Thyroid gland (tissue), 4 donors: ENCODE data around the gene MAML1.

Experiments used
- CTCF ChIP-seq, 6 experiments: fragments of 200-600 bp in 3 of 6; fragments of 450-650 bp in 3 of 6; sonication (generic) in 3 of 6; IDR thresholded peaks; one replicate each; pipeline ENCODE4 v1.5.1; 2016 to 2019; ENCODE audit warnings: antibody characterized with exemption in 6 of 6, mild to moderate bottlenecking in 2 of 6, inconsistent platforms in 1 of 6, moderate library complexity in 1 of 6
- POLR2A ChIP-seq, 2 donors: fragments of 450-650 bp; IDR thresholded peaks; one replicate each; pipeline ENCODE4 v1.6.1; 2017; ENCODE audit warnings: antibody characterized with exemption in 2 of 2, mild to moderate bottlenecking in 2 of 2, moderate library complexity in 1 of 2

DNA sequence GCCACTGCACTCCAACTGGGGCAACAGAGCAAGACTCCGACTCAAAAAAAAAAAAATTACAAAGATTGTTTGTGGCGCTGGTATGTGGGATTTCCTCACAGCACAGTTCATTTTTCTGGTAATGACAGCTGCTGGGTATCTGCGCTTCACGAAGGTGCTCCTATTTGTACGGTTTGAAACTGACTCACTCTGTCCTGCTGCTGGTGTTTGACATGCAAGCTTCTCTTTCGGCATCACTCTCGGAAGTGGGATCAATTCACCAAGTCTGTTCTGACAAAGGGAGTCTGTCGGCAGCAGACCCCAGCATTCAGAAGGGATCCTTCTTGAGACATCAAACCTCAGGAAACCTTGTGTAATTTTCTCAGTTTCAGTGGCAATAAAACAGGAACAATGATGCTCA, 26.3 kb downstream of the MAML1 start:
- TF ChIP-seq CTCF (IDR thresholded peaks at IDR 0.05), result no peak
- TF ChIP-seq POLR2A (IDR thresholded peaks at IDR 0.05), result no peak
